GM12865 (cell line): ENCODE data around the gene WBP1L.

Experiments used
- DNase-seq: peaks from one replicate; pipeline ENCODE4 v3.0.0; 2010; ENCODE audit warnings: low read depth
- H3K4me3 ChIP-seq: 2 replicates; pipeline ENCODE4 v1.5.1; 2011; ENCODE audit warnings: mild to moderate bottlenecking, low read depth, low read length, control low read depth
- CTCF ChIP-seq: IDR thresholded peaks from 2 replicates; pipeline ENCODE4 v1.5.1; 2011; ENCODE audit warnings: low read length, control low read depth, low read depth, inconsistent platforms; ENCODE audit not compliant: insufficient read depth; ENCODE audit errors: missing control alignments

The WBP1L gene

GRCh38 chr10:102811346-102811745 lies 67.6 kb downstream of the WBP1L start:
- DNase-seq = no peak
- no peak overlapping the region for H3K4me3 ChIP-seq
- no peak for TF ChIP-seq CTCF

GRCh38 chr10:102812231-102812876 lies 68.6 kb downstream of the WBP1L start:
- no peak for TF ChIP-seq CTCF
- no peak overlapping the region for H3K4me3 ChIP-seq
- DNase-seq = no peak

GRCh38 chr10:102813017-102813541 lies 69.3 kb downstream of the WBP1L start:
- no peak overlapping the region for H3K4me3 ChIP-seq
- TF ChIP-seq CTCF = no peak
- DNase-seq = no peak

GRCh38 chr10:102813734-102814452 lies 70.1 kb downstream of the WBP1L start:
- no peak for DNase-seq
- TF ChIP-seq CTCF = no peak
- no peak overlapping the region for H3K4me3 ChIP-seq

GRCh38 chr10:102814453-102814871 lies 70.7 kb downstream of the WBP1L start:
- DNase-seq = no peak
- H3K4me3 ChIP-seq = no peak overlapping the region
- no peak for TF ChIP-seq CTCF

- no peak for DNase-seq
- no peak for TF ChIP-seq CTCF
- no peak overlapping the region for H3K4me3 ChIP-seq
These were observed 71.3 kb downstream of the WBP1L start for GRCh38 chr10:102814873-102815661.
